GM21825 (cell line): ENCODE results near the gene FLNC.

Source experiments
- ATAC-seq: cut with Tn5 transposase; IDR thresholded peaks from one replicate; pipeline ENCODE4 v1.9.1; 2021; ENCODE audit warnings: mild to moderate bottlenecking, moderate library complexity; ENCODE audit not compliant: unreplicated experiment

The FLNC gene

DNA sequence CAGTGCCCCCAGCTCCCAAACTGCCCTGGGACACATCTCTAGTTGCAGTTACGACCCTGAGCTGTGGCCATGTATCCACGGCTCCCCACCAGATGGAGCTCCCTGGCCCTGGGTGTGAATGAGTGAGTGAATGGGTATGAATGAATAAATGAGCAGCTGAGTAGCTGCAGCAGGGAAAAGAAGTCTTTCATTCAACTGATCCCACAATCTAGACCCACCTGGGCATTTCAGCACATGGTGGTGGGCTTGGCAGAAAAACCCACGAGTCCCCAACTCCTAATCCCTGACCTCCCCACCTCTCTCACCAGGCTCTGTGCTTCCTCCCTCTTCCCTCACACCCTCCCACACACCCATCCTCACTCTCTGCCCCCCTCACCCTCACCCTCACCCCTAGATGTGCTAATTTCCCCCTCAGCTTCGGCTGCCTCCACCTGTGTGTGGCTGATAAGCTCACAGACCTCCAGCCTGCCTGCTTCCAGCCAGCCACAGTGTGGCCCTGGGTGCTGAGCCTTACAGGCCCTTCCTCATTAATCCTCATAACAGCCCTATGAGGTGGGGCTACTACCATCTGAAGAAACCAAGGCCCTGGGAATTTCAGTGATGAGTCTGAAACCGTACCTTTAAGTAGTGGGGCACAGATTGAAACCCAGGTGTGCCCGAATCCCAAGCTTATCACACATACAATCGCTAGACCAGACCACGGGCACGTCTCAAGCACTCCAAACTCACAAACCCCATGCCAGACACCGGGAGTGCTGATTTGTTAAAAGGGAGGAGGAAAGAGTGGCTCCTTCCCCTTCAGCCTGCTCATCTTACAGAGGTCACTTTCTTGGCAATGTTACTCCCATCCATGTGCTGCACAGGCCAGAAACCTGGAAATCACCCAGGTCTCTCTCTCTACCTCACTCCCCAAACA, 30.2 kb downstream of the FLNC start:
- no peak for ATAC-seq

DNA sequence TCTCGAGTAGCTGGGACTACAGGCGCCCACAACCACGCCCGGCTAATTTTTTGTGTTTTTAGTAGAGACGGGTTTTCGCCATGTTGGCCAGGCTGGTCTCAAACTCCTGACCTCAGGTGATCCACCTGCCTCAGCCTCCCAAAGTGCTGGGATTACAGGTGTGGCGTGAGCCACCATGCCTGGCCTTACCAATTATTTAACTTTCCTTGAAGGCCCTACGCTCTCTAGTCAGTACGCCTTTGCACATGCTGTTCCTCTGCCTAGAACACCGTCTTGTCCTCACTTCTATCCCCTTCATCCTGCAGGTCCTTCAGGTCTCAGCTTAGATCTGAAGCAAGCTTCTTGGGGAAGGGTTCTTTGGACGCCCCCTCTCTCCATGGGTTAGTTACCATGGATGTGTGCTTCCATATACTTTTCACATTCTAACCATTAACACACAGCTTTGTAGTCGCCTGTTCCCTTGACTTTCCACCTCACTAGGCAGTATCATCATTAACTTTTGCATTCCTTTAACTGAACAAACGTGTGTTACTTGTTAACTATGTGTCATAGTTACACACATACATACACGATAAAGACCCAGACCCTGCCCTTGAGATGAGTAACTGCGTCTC, 31.9 kb downstream of the FLNC start:
- ATAC-seq, result no peak

DNA sequence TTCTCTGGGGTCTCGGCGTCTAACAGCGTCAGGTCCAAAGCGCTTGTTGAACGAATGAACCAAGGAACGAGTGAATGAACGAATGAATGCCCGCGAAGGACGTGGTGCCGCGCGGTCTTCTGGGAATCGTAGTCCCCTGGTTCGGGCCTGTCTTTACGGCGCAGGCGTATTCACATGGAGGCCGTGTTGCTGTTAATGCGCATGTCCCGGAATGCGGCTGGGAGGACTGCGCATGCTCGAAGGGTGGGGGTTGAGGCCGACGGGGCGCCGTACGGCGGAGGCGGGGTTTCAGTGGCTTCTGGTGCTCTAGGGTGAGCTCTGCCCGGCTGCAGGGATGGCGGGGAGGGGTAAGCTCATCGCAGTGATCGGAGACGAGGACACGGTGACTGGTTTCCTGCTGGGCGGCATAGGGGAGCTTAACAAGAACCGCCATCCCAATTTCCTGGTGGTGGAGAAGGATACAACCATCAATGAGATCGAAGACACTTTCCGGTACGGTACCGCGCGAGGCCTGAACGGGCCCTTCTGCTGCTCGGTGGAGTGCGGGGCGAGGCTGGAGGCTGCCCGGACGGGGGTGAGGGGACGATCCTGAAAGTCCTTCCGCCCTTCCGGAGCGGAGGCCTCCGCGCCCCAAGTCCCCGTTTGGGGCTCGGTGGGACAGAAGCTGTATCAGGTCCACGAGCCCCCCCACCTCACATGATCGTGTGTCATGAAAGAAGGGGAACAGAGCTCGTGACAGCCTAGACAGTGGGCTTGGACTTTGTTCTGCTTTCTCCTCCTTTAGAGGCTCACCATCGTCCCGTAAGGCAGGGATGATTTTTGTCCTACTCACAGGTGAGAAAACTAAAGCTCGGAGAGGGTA, 32.6 kb downstream of the FLNC start, which contains the start of gene ATP6V1F:
ATP6V1F (plus strand) TSS at position 286 of the 862 bp plus-strand sequence; CDS start at position 335, 49 bp downstream.
- peak; percentile 78 for ATAC-seq

DNA sequence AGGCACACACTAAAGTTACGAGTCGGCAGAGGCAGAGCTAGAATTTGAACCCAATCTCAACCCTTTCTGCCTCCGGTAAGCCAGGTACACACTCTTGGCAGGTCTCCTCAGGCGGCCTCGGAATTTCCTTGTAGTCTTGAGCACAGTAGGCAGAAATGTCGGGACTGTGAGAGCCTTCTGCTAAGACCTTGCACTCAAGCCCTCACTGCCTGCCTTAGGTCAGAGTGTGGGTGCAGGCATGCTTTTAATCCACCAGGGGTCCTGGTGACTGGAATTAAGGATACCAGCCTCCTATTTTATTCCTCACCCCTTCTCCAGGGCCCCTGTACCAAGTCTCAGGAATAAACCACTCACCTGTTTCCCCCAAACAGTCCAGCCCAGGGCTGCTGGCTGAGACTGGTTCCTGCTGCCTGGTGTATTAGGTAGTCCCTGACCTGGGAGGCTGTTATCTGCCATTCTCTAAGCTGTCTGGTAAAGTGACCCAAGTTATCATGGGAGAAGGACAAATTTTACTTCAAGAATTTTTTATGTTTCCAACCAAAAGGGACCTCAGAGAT, 33.3 kb downstream of the FLNC start:
- ATAC-seq, result peak; percentile 30

DNA sequence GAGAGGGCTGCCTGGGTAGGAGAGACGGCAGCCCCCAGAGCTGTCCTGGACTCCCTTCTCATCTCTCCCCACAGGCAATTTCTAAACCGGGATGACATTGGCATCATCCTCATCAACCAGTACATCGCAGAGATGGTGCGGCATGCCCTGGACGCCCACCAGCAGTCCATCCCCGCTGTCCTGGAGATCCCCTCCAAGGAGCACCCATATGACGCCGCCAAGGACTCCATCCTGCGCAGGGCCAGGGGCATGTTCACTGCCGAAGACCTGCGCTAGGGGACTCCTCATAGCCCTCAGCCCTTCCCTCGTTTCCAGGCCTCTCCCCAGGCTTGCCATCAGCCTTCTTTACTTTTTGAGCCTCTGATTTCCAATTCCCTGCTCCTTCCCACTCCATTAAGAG, 35.1 kb downstream of the FLNC start:
- ATAC-seq, result no peak

DNA sequence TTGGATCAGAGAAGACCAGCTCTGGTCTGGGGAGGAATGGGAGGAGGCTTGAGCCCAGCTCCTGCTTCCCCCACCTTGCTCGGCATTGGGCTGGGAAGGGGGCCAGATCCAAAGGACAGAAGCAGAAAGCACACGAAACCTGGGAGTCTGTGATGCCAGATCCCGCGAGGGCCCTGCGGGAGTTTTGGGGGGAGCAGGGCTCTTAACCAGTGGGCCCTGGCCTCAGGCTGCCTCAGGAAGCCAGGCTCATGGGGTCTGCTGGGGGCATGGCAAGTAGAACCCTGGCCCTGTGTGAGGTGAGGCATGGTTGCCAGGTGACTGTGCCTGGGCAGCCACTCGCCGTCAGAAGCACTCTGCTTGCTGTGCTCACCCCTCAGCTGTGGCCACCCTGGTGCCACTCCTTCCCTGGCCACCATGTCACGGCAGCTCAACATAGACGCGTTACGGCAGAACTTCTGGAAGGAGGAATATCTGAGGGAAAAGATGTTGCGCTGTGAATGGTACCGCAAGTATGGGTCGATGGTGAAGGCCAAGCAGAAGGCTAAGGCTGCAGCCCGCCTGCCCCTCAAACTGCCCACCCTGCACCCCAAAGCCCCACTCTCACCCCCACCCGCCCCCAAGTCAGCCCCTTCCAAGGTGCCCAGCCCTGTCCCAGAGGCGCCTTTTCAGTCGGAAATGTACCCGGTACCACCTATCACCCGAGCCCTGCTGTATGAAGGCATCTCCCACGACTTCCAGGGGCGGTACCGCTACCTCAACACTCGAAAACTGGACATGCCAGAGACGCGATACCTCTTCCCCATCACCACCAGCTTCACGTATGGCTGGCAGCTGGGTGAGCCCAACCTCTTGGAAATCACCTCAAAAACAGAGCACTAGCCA, 36.0 kb downstream of the FLNC start:
- no peak for ATAC-seq

DNA sequence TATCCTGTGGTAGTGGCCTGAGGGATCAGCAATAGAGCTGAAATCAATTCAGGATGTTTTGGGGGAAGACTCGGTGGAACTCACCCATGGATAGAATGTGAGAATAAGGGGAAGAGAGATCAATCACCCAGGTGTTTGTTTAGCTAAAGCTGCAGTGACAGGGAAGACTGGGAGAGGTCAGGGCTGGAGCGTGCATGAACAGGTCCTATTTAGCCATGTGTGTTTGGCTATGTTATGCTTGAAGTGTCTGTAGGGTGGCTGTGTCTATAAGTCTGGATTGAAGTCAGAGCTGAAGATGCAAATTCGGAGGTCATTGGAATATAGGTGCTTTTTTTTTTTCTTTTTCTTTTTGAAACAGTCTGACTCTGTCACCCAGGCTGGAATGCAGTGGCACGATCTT, 37.0 kb downstream of the FLNC start:
- ATAC-seq, result no peak

DNA sequence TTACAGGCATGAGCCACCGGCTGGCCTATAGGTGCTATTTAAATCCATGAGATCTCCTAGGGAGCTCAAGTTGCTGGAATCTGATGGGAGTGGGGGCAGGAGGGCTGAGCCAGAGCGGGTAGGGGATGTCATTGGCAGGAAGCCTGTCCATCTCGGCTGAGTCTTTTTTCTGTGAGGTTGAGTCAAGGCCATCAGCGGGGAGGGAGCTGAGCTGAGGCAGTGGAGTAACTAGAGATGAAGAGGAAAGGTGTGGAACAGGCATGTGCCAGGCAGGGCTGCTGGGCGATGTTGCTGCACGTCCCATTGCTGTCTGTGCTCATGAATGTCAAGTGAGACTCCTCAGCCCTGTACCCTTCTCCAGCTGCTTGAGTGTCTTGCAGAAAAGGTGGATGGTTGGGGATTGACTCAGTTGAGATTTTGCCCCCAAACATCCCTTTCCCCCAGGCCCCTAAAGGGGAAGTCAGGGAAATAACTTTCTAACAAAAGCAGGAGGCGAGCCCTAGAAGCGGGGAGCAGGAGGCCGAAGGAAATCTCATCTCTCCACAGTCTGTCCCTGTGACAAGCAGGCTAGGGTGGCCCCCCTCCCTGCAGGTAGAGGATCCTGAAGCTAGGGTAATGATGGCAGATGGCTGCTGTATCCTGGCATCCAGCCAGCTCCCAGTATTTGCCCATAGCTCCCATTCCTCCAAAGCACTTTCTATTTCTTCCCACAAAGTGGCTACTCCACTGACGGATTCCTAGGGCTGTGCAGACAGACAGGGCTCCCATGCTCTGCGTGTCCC, 37.8 kb downstream of the FLNC start:
- no peak for ATAC-seq

DNA sequence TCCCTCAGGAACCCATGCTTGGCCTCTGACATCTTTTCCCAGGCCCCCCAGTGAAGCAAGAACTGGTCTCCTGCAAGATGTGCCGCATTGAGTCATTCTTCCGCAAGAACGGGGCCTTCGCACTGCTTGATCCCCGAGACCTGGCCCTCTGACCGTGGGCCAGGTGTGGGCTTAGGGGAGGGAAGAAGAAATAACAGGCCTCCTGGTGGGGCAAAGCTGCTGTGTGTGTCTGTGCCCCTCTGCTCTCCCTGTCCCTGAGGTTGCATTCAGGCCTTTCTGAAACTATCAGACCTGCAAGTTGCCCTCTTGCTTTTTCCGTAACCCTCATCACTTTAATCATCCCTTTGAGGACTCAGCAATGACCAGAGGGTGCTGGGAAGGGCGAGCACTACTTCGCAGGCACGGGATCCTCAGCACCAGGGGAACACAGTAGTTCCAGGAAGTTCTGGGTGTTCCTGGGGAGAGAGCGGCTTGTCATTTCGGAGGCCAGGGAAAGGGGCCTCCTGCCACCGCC, 38.5 kb downstream of the FLNC start:
- no peak for ATAC-seq

DNA sequence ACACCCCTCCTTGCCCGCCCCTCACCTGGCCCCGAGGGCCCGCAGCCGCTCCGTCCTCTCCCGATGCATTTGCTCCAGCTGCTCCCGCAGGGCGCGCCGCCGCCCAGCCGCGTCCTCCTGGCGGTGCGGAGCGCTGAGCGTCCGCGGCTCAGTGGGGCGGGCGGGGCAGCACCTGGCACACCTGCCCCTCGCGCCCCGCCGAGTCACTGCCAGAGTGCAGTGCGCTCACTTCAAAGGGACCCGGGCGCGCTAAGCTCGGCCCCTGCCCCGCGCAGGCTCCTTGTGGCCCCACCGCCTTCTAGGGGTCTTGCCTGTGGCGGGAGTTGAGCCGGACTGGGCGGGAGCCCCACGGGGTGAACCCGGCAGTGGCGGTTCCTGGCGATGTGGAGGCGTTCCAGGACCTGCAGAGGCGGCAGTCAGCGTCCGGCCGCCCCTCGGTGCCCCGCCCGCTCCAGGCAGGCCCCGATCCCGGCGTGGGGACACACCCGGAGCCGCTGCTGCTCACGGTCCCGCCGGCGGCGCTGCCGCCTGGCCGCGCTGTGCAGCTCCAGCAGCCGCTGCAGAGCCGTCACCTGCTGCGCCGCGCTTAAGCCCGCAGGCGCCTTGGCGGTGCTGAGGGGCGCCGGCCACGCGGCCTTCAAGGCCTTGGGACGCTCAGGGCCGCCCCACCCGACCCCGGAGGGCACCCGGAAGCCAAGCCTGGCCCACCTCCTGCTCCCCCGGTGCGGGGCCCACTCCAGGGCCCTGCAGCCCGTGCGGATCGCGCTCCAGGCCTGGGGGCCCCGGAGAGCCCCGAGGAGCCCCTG, 39.1 kb downstream of the FLNC start:
- ATAC-seq, result peak; percentile 66

DNA sequence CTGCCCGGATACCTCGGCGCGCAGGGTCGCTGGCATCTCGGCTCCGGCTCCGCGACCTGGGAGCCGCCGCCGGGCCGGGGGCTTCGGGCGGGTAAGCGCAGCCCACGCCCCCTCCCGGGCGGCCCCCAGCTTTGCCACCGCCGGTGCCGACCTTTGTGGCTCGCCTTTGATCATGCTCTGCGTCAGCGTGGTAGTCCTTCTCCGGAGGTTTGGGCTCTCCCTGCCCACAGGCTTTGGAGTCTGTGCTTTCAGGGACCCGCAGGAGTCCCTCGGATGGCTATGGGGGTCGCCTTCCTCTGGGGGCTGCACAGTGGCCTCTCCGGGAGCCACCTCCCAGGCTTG, 39.7 kb downstream of the FLNC start:
- ATAC-seq, result peak; percentile 8

DNA sequence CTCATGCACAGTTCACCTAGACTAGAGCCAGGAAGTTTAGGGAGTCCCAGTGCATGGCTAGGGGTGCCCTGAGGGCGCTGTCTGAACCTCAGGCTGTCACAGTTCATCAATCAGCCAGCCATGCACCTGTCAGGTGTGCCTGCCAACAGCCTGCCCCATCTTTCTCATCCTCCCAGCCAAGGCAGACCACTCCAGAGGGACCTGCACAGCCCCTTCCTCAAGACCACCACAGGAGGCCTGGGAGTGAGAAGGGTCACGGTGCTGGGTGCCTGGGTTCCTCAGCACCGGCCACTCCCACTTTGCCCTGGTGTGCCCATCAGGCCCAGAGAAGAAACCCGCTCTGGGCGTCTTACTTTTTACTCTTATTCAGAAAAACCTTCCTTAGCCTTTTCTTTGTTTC, 40.8 kb downstream of the FLNC start:
- ATAC-seq, result no peak

DNA sequence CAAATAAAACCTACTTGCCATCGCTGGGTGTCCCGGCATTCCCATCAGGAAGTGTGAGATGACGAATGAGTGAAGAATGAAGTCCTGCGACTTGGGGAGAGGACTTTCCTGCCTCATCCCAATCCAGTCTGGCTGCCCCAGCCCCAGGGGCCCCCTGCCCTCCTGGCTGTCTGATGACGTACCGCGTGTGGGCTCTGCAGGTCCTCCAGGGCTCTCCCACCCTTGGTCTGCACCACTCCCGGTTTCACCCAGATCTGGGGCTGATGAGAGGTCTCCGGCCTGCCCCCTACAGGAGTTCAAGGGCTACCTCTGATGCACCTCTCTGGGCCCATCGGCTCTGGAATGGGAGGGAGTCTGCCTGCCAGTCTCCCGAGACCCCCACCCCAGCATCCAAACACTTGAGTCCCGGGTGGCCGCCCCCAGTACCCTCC, 42.2 kb downstream of the FLNC start:
- no peak for ATAC-seq

DNA sequence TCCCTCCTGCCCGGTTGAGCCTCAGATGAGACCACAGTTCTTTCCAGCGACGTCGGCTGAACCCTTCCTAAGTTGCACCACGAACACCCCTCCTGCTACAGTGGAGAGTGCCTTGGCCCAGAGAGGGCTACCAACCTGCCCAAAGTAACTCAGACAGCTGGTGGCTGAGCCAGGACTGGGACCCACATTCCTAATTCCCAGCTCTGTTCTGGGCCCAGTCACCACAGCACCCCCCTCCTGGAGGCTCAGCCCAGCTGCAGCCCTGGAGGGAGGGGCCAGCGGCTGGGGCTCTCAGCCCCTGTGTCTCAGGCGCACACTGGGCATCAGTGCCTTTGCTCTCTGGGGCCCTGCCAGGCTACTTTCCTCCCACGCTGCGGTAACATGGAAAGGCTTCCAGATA, 43.0 kb downstream of the FLNC start:
- no peak for ATAC-seq

DNA sequence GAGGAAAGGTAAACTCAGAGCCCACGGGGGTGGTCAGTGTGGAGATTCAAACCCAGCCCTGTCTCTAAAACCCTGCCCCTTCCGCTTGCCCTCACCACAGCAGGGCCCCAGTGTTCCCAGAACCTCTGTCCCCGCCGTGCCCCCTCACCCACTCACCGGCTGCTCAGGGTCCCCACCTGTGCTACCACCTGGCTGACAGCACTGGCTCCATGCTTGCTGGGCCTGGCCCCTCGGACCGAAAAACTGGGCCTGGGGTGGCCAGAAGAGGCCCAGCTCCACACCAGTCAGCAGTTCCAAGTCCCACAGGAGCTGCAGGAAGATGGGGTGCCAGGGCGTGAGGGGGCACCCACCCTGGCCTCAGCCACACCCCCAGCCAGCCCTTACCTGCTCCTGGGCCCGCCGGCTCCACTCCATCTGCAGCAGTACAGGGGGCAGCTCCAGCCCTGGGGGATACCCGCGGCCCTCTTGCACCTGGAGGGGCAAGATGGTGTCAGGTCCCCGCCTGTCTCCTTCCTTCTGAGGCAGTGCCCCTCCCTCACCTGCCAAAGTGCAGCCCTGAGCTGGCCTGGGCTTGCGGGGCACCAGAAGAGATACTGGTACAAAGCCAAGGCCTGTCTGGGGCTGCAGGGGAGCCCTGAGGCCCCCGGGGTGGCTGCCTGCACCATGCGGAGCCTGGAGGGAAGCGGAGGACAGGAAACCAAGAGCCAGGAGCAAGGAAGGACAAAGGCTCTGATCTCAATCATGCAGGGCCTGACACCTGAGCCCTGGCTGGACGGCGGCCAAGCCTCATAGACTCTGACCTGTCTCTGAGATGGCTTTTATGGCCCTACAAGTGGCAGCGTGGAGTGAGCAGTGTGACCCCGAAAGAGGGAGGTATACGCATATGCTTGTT, 44.2 kb downstream of the FLNC start:
- no peak for ATAC-seq

DNA sequence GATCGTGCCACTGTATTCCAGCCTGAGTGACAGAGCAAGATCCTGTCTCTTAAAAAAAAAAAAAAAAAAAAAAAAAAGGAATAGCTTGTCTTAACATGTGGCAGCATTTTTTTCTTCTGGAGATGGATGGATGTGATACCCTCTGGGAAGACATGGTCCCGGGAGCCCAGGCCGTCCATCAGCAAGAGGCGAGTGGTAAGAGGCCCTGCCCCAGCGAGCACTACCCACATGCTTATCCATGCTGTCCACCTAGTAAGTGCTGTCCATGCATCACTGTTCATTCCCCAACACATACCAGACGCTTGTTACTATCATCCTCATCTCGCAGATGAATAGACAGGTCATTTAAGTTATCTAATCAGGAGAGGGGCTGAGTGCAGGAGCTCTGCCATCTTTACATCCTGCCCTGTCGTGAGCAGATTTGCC, 45.3 kb downstream of the FLNC start:
- ATAC-seq, result no peak

DNA sequence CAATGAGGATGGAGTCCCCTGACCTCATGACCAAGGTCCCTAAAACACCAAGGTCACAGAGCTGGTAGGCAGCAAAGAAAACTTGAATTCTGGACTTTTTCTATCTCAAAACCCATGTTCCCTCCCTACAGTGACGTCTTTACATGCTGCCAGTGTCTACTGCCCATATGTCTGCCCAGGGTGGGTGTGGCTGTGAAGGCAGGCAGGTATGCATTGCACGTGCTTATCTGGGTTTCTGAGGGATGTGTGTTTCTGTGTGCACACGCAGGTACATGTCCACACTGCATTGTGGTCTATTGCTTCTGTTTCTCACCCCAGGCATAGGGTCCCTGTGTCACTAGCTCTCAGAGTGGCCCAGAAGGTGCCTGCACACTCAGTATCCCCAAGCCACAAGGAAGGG, 45.9 kb downstream of the FLNC start:
- no peak for ATAC-seq
